Measurements from ENCODE around the gene NOTUM.

NOTUM gene

DNA sequence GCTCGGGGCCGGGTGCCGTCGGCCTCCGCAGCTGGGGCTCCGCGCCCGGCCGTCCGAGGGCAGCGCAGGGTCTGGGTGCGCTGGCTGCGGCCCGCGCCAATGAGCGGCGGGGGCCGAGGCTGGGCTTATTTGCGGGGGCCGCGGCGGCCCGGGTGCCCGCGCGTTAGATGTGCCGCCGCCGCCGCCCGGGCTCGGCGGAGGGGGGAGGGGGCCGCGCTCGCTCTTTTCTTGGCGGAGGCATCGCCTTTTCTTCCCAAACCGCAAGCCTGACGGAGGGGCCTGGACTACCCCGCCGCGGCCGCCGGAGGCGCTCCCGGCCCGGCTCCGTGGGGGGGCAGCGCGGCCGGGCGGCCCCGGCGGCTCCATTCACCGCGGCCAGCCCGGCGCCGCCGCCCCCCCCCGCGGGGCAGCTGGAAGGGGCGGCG is at the start of gene NOTUM:
Gene NOTUM (minus strand): TSS at position 101 of the 425 bp plus-strand sequence. CDS start 278 bp downstream, outside the sequence.
- TF ChIP-seq, protein P1, sequence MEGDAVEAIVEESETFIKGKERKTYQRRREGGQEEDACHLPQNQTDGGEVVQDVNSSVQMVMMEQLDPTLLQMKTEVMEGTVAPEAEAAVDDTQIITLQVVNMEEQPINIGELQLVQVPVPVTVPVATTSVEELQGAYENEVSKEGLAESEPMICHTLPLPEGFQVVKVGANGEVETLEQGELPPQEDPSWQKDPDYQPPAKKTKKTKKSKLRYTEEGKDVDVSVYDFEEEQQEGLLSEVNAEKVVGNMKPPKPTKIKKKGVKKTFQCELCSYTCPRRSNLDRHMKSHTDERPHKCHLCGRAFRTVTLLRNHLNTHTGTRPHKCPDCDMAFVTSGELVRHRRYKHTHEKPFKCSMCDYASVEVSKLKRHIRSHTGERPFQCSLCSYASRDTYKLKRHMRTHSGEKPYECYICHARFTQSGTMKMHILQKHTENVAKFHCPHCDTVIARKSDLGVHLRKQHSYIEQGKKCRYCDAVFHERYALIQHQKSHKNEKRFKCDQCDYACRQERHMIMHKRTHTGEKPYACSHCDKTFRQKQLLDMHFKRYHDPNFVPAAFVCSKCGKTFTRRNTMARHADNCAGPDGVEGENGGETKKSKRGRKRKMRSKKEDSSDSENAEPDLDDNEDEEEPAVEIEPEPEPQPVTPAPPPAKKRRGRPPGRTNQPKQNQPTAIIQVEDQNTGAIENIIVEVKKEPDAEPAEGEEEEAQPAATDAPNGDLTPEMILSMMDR (IDR thresholded peaks at IDR 0.05; ENCODE audit: insufficient read depth, low read length, missing control alignments) = peak; percentile 41
- peak within 1 kb of the TSS; percentile 24; the same call in 1 of the 2 replicates for H3K4me3 ChIP-seq (ENCODE audit: low read depth, low read length)
- ChIA-PET CTCF (interaction anchor here (0.7 to 7.0 kb wide), 15 partner anchors 10 to 91 kb away, joined by 3 to 290 read pairs (median 13); partner anchors contain the start of genes ARHGDIA, ASPSCR1, CENPX and DCXR), POLR2A (no interaction called here)
- no peak for DNase-seq (ENCODE audit: low read depth, low spot score)

DNA sequence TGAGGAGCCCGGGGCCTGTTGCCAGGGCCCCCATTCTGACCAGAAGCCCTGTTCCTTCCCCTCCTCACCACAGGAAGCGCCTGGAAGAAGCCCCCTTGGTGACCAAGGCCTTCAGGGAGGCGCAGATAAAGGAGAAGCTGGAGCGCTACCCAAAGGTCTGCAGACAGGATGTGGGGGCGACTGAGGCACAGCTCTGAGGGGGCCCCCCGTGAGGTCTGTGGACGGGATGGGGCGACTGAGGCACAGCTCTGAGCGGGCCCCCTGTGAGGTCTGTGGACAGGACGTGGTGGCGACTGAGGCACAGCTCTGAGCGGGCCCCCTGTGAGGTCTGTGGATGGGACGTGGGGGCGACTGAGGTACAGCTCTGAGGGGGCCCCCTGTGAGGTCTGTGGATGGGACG is 48.4 kb upstream of the NOTUM start:
- no peak overlapping the region for H3K4me3 ChIP-seq (ENCODE audit: low read depth, low read length)
- ChIA-PET POLR2A (interaction anchor here (1.5 kb wide), 1 partner anchor 13 kb away, joined by 4 read pairs; no protein-coding TSS in a partner anchor), CTCF (interaction anchor here (1.0 to 5.3 kb wide), 4 partner anchors 11 to 50 kb away, joined by 3 to 46 read pairs (median 8); partner anchors contain the start of genes CENPX and LRRC45)
- DNase-seq (ENCODE audit: low read depth, low spot score) = no peak
- TF ChIP-seq, protein P1 (IDR thresholded peaks at IDR 0.05; ENCODE audit: insufficient read depth, low read length, missing control alignments) = no peak

DNA sequence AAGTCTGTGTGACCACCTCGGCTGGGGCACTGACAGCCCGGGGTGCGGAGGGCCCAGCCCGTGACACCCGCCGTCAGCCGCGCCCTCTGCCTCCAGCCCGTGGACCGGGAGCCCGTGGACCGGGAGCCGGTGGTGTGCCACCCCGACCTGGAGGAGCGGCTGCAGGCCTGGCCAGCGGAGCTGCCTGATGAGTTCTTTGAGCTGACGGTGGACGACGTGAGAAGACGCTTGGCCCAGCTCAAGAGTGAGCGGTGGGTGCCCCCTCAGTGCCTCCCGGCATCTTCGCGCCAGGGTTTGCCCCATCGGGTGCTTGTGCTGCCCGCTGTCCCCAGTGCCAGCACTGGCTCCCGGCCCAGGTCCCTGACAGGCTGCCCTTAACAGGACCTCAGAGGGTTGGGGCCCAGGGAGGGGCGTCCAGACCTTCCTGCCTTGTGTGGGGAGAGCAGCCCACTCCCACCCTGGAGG is 48.0 kb upstream of the NOTUM start:
- ChIA-PET CTCF (interaction anchor here (0.8 to 5.3 kb wide), 5 partner anchors 12 to 50 kb away, joined by 3 to 46 read pairs (median 4); partner anchors contain the start of genes CENPX and LRRC45), POLR2A (interaction anchor here (1.5 kb wide), 1 partner anchor 13 kb away, joined by 4 read pairs; no protein-coding TSS in a partner anchor)
- H3K4me3 ChIP-seq (ENCODE audit: low read depth, low read length) = no peak overlapping the region
- TF ChIP-seq, protein P1 (IDR thresholded peaks at IDR 0.05; ENCODE audit: insufficient read depth, low read length, missing control alignments) = no peak
- no peak for DNase-seq (ENCODE audit: low read depth, low spot score)

DNA sequence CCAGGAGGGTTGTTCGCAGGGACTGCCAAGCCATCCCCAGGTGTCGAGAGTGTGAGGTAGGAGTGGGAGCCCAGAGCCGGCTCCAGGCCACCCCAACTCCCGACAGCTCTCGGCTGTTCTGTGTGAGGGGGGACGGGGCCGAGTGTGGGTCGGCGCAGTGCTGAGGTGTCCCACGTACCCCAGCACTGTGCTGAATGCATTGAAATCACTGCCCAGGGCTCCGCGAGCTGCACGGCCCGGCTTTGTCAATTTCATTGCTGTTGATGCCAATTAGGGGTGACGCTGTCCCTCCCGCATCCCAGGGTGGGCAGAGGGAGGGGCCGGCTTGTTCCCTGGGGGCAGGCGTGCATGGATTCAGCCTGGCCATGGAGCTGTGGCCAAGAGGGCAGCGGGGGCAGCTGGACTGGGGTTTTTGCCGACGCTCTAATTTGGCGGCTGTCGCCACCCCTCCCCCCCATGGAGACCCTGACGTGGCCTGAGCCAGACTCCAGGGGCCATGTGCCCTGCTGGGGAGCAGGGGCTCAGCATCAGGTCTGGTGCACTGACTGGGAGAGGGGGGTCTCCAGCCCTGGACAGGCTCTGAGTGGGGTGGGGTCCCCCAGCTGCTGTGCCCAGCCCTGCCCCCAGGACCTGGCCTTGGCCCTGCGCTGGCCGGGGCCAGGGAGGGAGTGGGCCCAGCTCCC is 47.4 kb upstream of the NOTUM start:
- TF ChIP-seq, protein P1 (IDR thresholded peaks at IDR 0.05; ENCODE audit: insufficient read depth, low read length, missing control alignments) = no peak
- POLR2A ChIA-PET = interaction anchor here (1.5 kb wide), 1 partner anchor 14 kb away, joined by 4 read pairs; no protein-coding TSS in a partner anchor
- DNase-seq (ENCODE audit: low read depth, low spot score) = no peak
- CTCF ChIA-PET = interaction anchor here (0.8 to 5.3 kb wide), 5 partner anchors 12 to 49 kb away, joined by 3 to 46 read pairs (median 3); partner anchors contain the start of genes CENPX and LRRC45
- H3K4me3 ChIP-seq (ENCODE audit: low read depth, low read length) = no peak overlapping the region

DNA sequence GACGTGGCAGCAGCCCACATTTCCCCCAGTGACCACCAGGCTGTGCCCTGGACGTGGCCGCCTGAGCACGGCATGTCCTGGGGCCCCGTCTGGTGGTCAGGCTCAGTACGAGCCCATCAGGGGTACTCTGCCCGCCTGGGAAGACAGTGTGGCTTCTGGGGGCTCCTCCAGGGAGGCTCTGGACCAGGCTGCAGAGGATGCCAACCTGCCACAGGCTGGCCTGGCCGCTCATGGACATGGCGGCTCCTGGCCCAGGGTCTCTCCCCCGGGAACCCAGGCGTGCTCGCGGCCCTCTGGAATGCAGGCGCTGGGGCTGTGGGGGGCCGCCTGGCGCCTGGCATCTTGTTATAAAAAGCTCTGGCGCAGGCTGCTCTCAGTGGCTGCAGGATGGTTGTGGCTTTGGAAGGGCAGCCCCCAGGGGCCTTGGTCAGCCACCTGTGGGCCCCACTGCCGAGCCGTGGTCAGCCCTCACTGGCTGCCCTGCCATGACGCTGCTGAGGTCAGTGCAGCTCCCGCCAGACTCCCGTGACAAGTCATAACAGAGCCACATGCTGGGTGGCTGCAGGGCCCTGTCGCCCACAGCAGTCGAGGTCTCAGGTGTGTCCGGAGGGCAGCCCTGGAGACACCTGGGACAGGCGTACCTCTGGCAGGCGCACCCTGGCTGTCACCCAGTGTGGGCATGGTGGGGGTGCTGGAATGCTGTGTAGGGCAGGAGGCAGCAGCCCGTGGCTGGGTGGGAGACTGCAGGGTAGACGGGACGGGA is 46.7 kb upstream of the NOTUM start:
- H3K4me3 ChIP-seq (ENCODE audit: low read depth, low read length) = no peak overlapping the region
- POLR2A ChIA-PET = no interaction called here
- CTCF ChIA-PET = interaction anchor here (0.9 to 1.7 kb wide), 2 partner anchors 16 to 23 kb away, joined by 3 to 4 read pairs; partner anchors contain the start of gene LRRC45
- DNase-seq (ENCODE audit: low read depth, low spot score) = no peak
- TF ChIP-seq, protein P1 (IDR thresholded peaks at IDR 0.05; ENCODE audit: insufficient read depth, low read length, missing control alignments) = no peak

DNA sequence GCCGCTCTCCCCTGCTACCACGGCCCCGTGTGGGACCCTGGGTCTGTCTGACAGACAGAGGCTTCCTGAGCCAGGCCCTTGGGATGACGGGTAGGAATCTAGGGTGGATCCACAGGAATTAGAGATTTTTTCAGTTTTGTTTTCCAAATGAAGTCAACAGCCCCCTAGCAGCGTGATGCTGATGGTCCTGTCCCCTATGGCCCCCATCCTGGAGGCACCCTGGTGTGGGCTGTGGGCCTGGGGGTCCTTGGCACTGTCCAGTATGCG is 46.2 kb upstream of the NOTUM start:
- no peak overlapping the region for H3K4me3 ChIP-seq (ENCODE audit: low read depth, low read length)
- no peak for DNase-seq (ENCODE audit: low read depth, low spot score)
- ChIA-PET POLR2A (no interaction called here), CTCF (no interaction called here)
- TF ChIP-seq, protein P1 (IDR thresholded peaks at IDR 0.05; ENCODE audit: insufficient read depth, low read length, missing control alignments) = no peak
